Testis (tissue), 2 donors: Measurements from ENCODE around the gene SLC30A1.

ENCODE experiments used
- POLR2A ChIP-seq: fragments of 450-650 bp; IDR thresholded peaks from one replicate; pipeline ENCODE4 v1.6.1; 2017; ENCODE audit warnings: antibody characterized with exemption, mild to moderate bottlenecking, moderate library complexity
- TF ChIP-seq, protein P1 (sequence below), 3 experiments: fragments of 450-650 bp in 2 of 3; fragments of 200-600 bp in 1 of 3; sonication (generic) in 1 of 3; IDR thresholded peaks; one replicate each; pipeline ENCODE4 v1.5.1; 2016 to 2019; ENCODE audit warnings: antibody characterized with exemption in 3 of 3, mild to moderate bottlenecking in 2 of 3, moderate library complexity in 1 of 3

DNA sequence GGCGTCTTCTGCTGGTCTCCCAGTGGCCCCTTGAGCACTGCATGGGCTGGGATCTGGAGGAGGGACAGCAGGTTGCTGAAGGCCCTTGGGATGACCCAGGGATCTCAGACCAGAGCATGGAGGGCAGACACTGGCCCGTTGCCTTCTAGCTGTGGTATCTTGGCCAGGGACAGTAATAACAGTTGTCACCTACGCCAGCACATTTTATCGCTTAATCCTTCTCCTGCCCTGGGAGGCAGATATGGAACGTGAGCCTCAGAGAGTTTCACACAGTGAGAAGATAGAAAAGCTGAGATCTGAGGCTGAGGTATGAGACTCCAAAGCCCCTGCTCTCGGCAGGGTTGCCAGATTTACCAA is 46.9 kb downstream of the SLC30A1 start:
- TF ChIP-seq, protein P1, sequence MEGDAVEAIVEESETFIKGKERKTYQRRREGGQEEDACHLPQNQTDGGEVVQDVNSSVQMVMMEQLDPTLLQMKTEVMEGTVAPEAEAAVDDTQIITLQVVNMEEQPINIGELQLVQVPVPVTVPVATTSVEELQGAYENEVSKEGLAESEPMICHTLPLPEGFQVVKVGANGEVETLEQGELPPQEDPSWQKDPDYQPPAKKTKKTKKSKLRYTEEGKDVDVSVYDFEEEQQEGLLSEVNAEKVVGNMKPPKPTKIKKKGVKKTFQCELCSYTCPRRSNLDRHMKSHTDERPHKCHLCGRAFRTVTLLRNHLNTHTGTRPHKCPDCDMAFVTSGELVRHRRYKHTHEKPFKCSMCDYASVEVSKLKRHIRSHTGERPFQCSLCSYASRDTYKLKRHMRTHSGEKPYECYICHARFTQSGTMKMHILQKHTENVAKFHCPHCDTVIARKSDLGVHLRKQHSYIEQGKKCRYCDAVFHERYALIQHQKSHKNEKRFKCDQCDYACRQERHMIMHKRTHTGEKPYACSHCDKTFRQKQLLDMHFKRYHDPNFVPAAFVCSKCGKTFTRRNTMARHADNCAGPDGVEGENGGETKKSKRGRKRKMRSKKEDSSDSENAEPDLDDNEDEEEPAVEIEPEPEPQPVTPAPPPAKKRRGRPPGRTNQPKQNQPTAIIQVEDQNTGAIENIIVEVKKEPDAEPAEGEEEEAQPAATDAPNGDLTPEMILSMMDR (IDR thresholded peaks at IDR 0.05) = no peak
- TF ChIP-seq POLR2A = no peak
